SU-DHL-6 (cell line): ENCODE data around the gene SMOC2.

ENCODE experiments used
- H2AFZ ChIP-seq: fragments of 200-600 bp; sonication (generic); 2 replicates; pipeline ENCODE4 v1.6.1; 2014; ENCODE audit warnings: low read depth, mild to moderate bottlenecking, moderate library complexity, mixed read lengths, antibody characterized with exemption, low read length; ENCODE audit not compliant: severe bottlenecking
- H3F3A ChIP-seq: fragments of 200-600 bp; shearing (Covaris generic); 2 replicates; pipeline ENCODE4 v1.6.0; 2016; ENCODE audit warnings: antibody characterized with exemption, mild to moderate bottlenecking; ENCODE audit not compliant: insufficient read depth
- H3K27ac ChIP-seq: fragments of 200-600 bp; sonication (generic); 2 replicates; pipeline ENCODE4 v1.5.1; 2016; ENCODE audit warnings: low read depth, mild to moderate bottlenecking, low read length, moderate library complexity, mixed read lengths
- H3K27me3 ChIP-seq: fragments of 200-600 bp; sonication (generic), shearing (Covaris generic); 2 replicates; pipeline ENCODE4 v1.6.0; 2014; ENCODE audit warnings: mild to moderate bottlenecking, low read length
- H3K36me3 ChIP-seq: fragments of 200-600 bp; sonication (generic); 2 replicates; pipeline ENCODE4 v1.6.1; 2014; ENCODE audit warnings: mild to moderate bottlenecking, low read length, mixed read lengths
- H3K4me2 ChIP-seq: fragments of 300-600, 200-600 bp; shearing (Covaris generic), sonication (generic); 2 replicates; pipeline ENCODE4 v1.6.0; 2014; ENCODE audit warnings: low read length, low read depth, mild to moderate bottlenecking; ENCODE audit not compliant: poor library complexity, severe bottlenecking
- H3K4me3 ChIP-seq: fragments of 200-600 bp; sonication (generic); 2 replicates; pipeline ENCODE4 v1.5.1; 2014; ENCODE audit warnings: antibody characterized with exemption, low read length, mild to moderate bottlenecking, mixed read lengths; ENCODE audit not compliant: insufficient read depth, poor library complexity, severe bottlenecking
- H3K79me2 ChIP-seq: fragments of 200-600 bp; sonication (generic); 2 replicates; pipeline ENCODE4 v1.6.1; 2014; ENCODE audit warnings: mild to moderate bottlenecking, low read length, moderate library complexity; ENCODE audit not compliant: insufficient read depth
- H3K9ac ChIP-seq: fragments of 200-600 bp; sonication (generic); 2 replicates; pipeline ENCODE4 v1.7.0; 2014; ENCODE audit warnings: mild to moderate bottlenecking, low read length
- H3K9me2 ChIP-seq: fragments of 200-600 bp; sonication (generic); replicated peaks from 2 replicates; pipeline ENCODE4 v1.6.1; 2014; ENCODE audit warnings: low read length; ENCODE audit not compliant: insufficient read depth
- H3K9me3 ChIP-seq: fragments of 200-600 bp; sonication (generic); 2 replicates; pipeline ENCODE4 v1.6.1; 2014; ENCODE audit warnings: low read length, mixed read lengths; ENCODE audit not compliant: insufficient read depth
- H4K20me1 ChIP-seq: fragments of 200-600 bp; sonication (generic); 2 replicates; pipeline ENCODE4 v1.6.1; 2014; ENCODE audit warnings: low read depth, mild to moderate bottlenecking, antibody characterized with exemption, low read length, moderate library complexity, mixed read lengths
- CTCF ChIP-seq: fragments of 200-600 bp; sonication (generic); IDR thresholded peaks from one replicate; pipeline ENCODE4 v1.5.1; 2017; ENCODE audit warnings: antibody characterized with exemption, mild to moderate bottlenecking, low read length, moderate library complexity; ENCODE audit not compliant: insufficient read depth, poor library complexity, severe bottlenecking
- EZH2phosphoT487 ChIP-seq: fragments of 200-600 bp; sonication (generic), shearing (Covaris generic); conservative IDR thresholded peaks from 2 replicates; pipeline ENCODE4 v1.6.1; 2018; ENCODE audit warnings: mild to moderate bottlenecking, antibody characterized with exemption, low read length, moderate library complexity, mixed read lengths

Gene SMOC2

GRCh38 chr6:168418711-168419121 is 22.3 kb upstream of the SMOC2 start:
- no peak overlapping the region for H3K27ac ChIP-seq

GRCh38 chr6:168419569-168419968 is 21.4 kb upstream of the SMOC2 start:
- Histone ChIP-seq H3K27me3 (no peaks in the 10 kb centered on the region), H3K9me3 (no peaks in the 10 kb centered on the region), H3K4me3 (no peak overlapping the region), H3K4me2 (no peak overlapping the region), H3K9me2 (no peaks in the 10 kb centered on the region), H4K20me1 (no peaks in the 10 kb centered on the region), H3F3A (no peaks in the 10 kb centered on the region), H3K36me3 (no peaks in the 10 kb centered on the region), H3K79me2 (no peaks in the 10 kb centered on the region), H3K27ac (no peak overlapping the region), H3K9ac (no peak overlapping the region), H2AFZ (no peak overlapping the region)
- no peak for TF ChIP-seq EZH2phosphoT487
- TF ChIP-seq CTCF = no peak

More at GRCh38 chr6:168418711-168419121, 22.3 kb upstream of the SMOC2 start:
- no peak overlapping the region for H3K4me2 ChIP-seq
- no peaks in the 10 kb centered on the region for H3K27me3 ChIP-seq
- H3K9me3 ChIP-seq = no peaks in the 10 kb centered on the region
- H4K20me1 ChIP-seq = no peaks in the 10 kb centered on the region
- no peak overlapping the region for H3K4me3 ChIP-seq
- H3F3A ChIP-seq = no peaks in the 10 kb centered on the region
- no peak for TF ChIP-seq EZH2phosphoT487
- no peak for TF ChIP-seq CTCF
- H3K9me2 ChIP-seq = no peaks in the 10 kb centered on the region
- H3K36me3 ChIP-seq = no peaks in the 10 kb centered on the region
- no peak overlapping the region for H2AFZ ChIP-seq
- H3K79me2 ChIP-seq = no peaks in the 10 kb centered on the region
- no peak overlapping the region for H3K9ac ChIP-seq

GRCh38 chr6:168420084-168420483 is 20.9 kb upstream of the SMOC2 start:
- H3K79me2 ChIP-seq = no peaks in the 10 kb centered on the region
- no peak for TF ChIP-seq EZH2phosphoT487
- TF ChIP-seq CTCF = no peak
- no peak overlapping the region for H3K4me3 ChIP-seq
- H3K27ac ChIP-seq = no peak overlapping the region
- H4K20me1 ChIP-seq = no peaks in the 10 kb centered on the region
- H3F3A ChIP-seq = no peaks in the 10 kb centered on the region
- H3K36me3 ChIP-seq = no peaks in the 10 kb centered on the region
- H3K9me3 ChIP-seq = no peaks in the 10 kb centered on the region
- no peaks in the 10 kb centered on the region for H3K27me3 ChIP-seq
- H3K9ac ChIP-seq = no peak overlapping the region
- no peak overlapping the region for H2AFZ ChIP-seq
- H3K4me2 ChIP-seq = no peak overlapping the region
- H3K9me2 ChIP-seq = no peaks in the 10 kb centered on the region
